Osteoblast (primary cell): ENCODE measurements around the gene RLN1. TPM values are rescaled to one million over a fixed set of nuclear protein-coding genes. Genes with fewer than 3 reads are reported as not detected.

Experiments used
- DNase-seq: peaks from one replicate; pipeline ENCODE4 v3.0.0; 2011; ENCODE audit warnings: low spot score, mixed read lengths; ENCODE audit not compliant: insufficient read length; ENCODE audit errors: missing footprints
- H2AFZ ChIP-seq: 2 replicates; pipeline ENCODE4 v1.6.0; 2011; ENCODE audit warnings: mild to moderate bottlenecking, low read length
- H3K27ac ChIP-seq: 2 replicates; pipeline ENCODE4 v1.5.1; 2011; ENCODE audit warnings: mild to moderate bottlenecking, low read depth, low read length, moderate library complexity
- H3K27me3 ChIP-seq: 2 replicates; pipeline ENCODE4 v1.6.0; 2012; ENCODE audit warnings: mild to moderate bottlenecking, control low read depth, inconsistent platforms, low read length, moderate library complexity; ENCODE audit not compliant: insufficient read depth
- H3K36me3 ChIP-seq: 2 replicates; pipeline ENCODE4 v1.5.1; 2011; ENCODE audit warnings: mild to moderate bottlenecking, low read length, control low read depth, moderate library complexity; ENCODE audit not compliant: insufficient read depth
- H3K4me1 ChIP-seq: 2 replicates; pipeline ENCODE4 v1.5.1; 2011; ENCODE audit warnings: mild to moderate bottlenecking, low read length, control low read depth, moderate library complexity; ENCODE audit not compliant: insufficient read depth
- H3K4me2 ChIP-seq: 2 replicates; pipeline ENCODE4 v1.6.0; 2011; ENCODE audit warnings: mild to moderate bottlenecking, low read length; ENCODE audit not compliant: insufficient read depth
- H3K4me3 ChIP-seq: fragments of 200-600 bp; sonication (generic); 3 replicates; pipeline ENCODE4 v1.5.1; 2012; ENCODE audit warnings: mild to moderate bottlenecking, low read length, inconsistent platforms; ENCODE audit not compliant: insufficient read depth
- H3K79me2 ChIP-seq: 2 replicates; pipeline ENCODE4 v1.6.0; 2012; ENCODE audit warnings: mild to moderate bottlenecking, low read length, control low read depth, inconsistent platforms; ENCODE audit not compliant: insufficient read depth
- H3K9me3 ChIP-seq: 2 replicates; pipeline ENCODE4 v1.5.1; 2011; ENCODE audit warnings: low read depth, low read length, control low read depth
- H4K20me1 ChIP-seq: 2 replicates; pipeline ENCODE4 v1.6.0; 2012; ENCODE audit warnings: mild to moderate bottlenecking, low read length, control low read depth; ENCODE audit not compliant: insufficient read depth
- CTCF ChIP-seq: IDR thresholded peaks from 2 replicates; pipeline ENCODE4 v1.5.1; 2011; ENCODE audit warnings: mild to moderate bottlenecking, low read depth, low read length, moderate library complexity; ENCODE audit errors: extremely low read depth
- small RNA-seq: library from RNA; depleted of rRNA; stranded (forward); fragments of <200 nt; gene quantifications from one replicate; pipeline ENCODE3, GENCODE V24; 2012
- total RNA-seq: library from RNA; depleted of rRNA; stranded (reverse); fragments of >200 nt; gene quantifications from 2 replicates; pipeline ENCODE4 v1.2.3, GENCODE V29; 2012

RLN1 gene
- total RNA-seq, 1 donor = not detected

DNA sequence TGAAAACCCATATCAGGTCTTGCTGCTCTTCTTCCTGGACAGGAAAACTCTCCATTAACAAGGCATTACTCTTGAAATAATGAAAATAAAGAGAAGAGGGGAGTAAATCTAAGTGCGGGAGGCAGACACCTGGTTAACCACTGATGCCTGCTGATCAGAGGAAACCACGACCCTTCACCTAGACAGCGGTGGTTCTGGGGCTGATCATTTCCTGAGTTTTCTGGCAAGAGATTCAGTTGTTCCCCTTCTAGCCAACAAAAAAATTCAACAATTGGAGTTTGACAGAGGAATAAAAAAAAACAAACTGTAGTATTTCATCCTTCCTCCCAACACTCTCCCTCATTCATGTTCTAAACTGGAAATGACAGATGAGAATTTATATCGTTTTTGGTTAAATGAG lies 38.1 kb downstream of the RLN1 start:
- Histone ChIP-seq H4K20me1 (no peaks in the 10 kb centered on the region), H3K4me1 (no peaks in the 10 kb centered on the region), H3K4me2 (no peak overlapping the region), H3K9me3 (no peaks in the 10 kb centered on the region), H3K79me2 (no peaks in the 10 kb centered on the region), H2AFZ (no peak overlapping the region), H3K36me3 (no peaks in the 10 kb centered on the region), H3K27me3 (peaks cover 6% of the 10 kb centered on the region), H3K4me3 (no peak overlapping the region), H3K27ac (no peak overlapping the region)
- no peak for DNase-seq
- TF ChIP-seq CTCF = no peak

GRCh38 chr9:5292141-5292540 lies 47.5 kb downstream of the RLN1 start:
- Histone ChIP-seq H3K27me3 (peaks cover 12% of the 10 kb centered on the region), H2AFZ (no peak overlapping the region), H3K4me3 (no peak overlapping the region), H3K4me1 (no peaks in the 10 kb centered on the region), H3K4me2 (no peak overlapping the region), H3K9me3 (no peaks in the 10 kb centered on the region), H3K79me2 (no peaks in the 10 kb centered on the region), H4K20me1 (no peaks in the 10 kb centered on the region), H3K36me3 (no peaks in the 10 kb centered on the region), H3K27ac (no peak overlapping the region)
- TF ChIP-seq CTCF = no peak
- no peak for DNase-seq

DNA sequence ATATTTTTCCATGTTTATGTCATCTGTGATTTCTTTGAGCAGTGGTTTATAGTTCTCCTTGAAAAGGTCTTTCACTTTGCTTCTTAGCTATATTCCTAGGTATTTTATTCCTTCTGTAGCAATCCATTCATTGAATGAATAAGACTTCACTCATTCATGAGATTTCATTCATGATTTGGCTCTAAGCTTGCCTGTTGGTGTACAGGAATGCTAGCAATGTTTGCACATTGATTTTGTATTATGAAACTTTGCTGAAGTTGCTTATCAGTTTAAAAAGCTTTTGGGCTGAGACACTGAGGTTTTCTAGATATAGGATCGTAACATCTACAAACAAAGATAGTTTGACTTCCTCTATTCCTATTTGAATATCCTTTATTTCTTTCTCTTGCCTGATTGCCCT lies 51.1 kb downstream of the RLN1 start:
- Histone ChIP-seq H3K79me2 (no peaks in the 10 kb centered on the region), H2AFZ (no peak overlapping the region), H3K36me3 (no peaks in the 10 kb centered on the region), H3K4me1 (no peaks in the 10 kb centered on the region), H3K27ac (no peak overlapping the region), H3K4me3 (no peak overlapping the region), H3K4me2 (no peak overlapping the region), H4K20me1 (no peaks in the 10 kb centered on the region), H3K27me3 (peaks cover 12% of the 10 kb centered on the region), H3K9me3 (no peaks in the 10 kb centered on the region)
- no peak for DNase-seq
- TF ChIP-seq CTCF = no peak

DNA sequence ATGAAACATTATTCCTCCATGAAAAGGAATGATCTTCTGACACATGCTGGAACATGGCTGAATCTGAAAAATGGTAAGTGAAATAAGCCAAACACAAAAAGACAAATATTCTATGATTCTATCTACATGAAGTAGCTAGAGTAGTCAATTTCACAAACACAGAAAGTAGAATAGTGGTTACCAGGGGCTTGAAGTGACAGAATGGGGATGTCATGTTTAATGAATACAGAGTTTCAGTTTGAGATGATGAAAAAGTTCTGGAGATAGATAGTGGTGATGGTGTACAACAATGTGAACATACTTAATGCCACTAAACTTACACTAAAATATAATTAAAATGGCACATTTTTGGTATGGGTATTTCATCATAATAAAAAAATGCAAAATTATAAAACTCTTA lies 53.4 kb downstream of the RLN1 start:
- TF ChIP-seq CTCF = no peak
- H3K4me3 ChIP-seq = no peak overlapping the region
- H4K20me1 ChIP-seq = no peaks in the 10 kb centered on the region
- H3K27ac ChIP-seq = no peak overlapping the region
- H2AFZ ChIP-seq = no peak overlapping the region
- DNase-seq = no peak
- H3K4me1 ChIP-seq = no peaks in the 10 kb centered on the region
- no peaks in the 10 kb centered on the region for H3K9me3 ChIP-seq
- H3K4me2 ChIP-seq = no peak overlapping the region
- peaks cover 8% of the 10 kb centered on the region for H3K27me3 ChIP-seq
- H3K79me2 ChIP-seq = no peaks in the 10 kb centered on the region
- H3K36me3 ChIP-seq = no peaks in the 10 kb centered on the region

Small RNAs within 50 kb of the gene (small RNA-seq; reads per million reads assigned to genes)
- gene AL135786.1 = not detected
- gene HMGN2P31 = not detected

Other genes with a start within 250 kb of the RLN1 start
- gene INSL6, start 154.2 kb downstream of the RLN1 start, total RNA-seq = not detected in 2 replicates
- not detected in 2 replicates for gene INSL4, start 108.5 kb downstream of the RLN1 start, total RNA-seq
- not detected in 2 replicates for gene RLN2, start 35.2 kb downstream of the RLN1 start, total RNA-seq
- 15.6 and 18.3 TPM in 2 replicates for gene PLGRKT, start 98.0 kb upstream of the RLN1 start, total RNA-seq
- gene CD274, start 110.7 kb upstream of the RLN1 start, total RNA-seq = 0.72 and 1.5 TPM in 2 replicates
- 4.7 and 5.3 TPM in 2 replicates for gene PDCD1LG2, start 170.7 kb upstream of the RLN1 start, total RNA-seq